Measurements from ENCODE around the gene ARFGAP1.

DNA sequence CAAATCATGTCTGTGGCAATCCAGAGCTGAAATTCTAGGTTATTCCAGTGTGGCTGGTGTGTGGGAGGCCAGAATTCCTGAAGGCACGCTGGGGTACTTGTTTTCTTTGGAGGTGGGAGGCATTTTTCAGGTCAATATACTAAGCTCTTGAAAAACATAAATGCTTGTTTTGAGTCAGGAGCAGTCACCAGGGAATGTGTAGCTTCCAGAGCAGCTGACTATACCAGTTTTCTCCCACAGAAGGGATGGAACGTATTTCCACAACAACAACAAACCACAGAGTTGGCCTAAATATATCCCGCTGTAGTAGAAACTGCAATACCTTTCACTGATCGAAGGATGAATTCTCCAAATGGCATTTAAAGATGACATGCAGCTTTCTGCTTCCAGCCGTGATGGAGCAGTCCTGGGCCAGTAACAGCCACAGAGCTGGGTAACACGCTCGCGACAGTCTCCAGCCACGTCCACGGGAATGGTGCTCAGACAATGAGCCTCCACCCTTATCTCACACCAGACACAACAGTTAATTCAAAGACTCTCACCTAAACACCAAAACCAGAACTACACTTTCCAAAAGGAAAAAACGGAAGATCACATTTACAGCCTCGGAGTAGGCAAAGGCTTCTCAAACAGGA is 65.3 kb downstream of the ARFGAP1 start:
- TF ChIP-seq, protein P1, sequence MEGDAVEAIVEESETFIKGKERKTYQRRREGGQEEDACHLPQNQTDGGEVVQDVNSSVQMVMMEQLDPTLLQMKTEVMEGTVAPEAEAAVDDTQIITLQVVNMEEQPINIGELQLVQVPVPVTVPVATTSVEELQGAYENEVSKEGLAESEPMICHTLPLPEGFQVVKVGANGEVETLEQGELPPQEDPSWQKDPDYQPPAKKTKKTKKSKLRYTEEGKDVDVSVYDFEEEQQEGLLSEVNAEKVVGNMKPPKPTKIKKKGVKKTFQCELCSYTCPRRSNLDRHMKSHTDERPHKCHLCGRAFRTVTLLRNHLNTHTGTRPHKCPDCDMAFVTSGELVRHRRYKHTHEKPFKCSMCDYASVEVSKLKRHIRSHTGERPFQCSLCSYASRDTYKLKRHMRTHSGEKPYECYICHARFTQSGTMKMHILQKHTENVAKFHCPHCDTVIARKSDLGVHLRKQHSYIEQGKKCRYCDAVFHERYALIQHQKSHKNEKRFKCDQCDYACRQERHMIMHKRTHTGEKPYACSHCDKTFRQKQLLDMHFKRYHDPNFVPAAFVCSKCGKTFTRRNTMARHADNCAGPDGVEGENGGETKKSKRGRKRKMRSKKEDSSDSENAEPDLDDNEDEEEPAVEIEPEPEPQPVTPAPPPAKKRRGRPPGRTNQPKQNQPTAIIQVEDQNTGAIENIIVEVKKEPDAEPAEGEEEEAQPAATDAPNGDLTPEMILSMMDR (IDR thresholded peaks at IDR 0.05), result no peak
- TF ChIP-seq, protein P2, sequence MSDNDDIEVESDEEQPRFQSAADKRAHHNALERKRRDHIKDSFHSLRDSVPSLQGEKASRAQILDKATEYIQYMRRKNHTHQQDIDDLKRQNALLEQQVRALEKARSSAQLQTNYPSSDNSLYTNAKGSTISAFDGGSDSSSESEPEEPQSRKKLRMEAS (CRISPR knock-in tag; IDR thresholded peaks at IDR 0.05), result no peak
- TF ChIP-seq SMAD4 (CRISPR knock-in tag; IDR thresholded peaks at IDR 0.05), result no peak
- no peak for TF ChIP-seq FOXK1 (CRISPR knock-in tag; IDR thresholded peaks at IDR 0.05)
- TF ChIP-seq JUN (CRISPR knock-in tag; IDR thresholded peaks at IDR 0.05), result no peak
- TF ChIP-seq, protein P3, sequence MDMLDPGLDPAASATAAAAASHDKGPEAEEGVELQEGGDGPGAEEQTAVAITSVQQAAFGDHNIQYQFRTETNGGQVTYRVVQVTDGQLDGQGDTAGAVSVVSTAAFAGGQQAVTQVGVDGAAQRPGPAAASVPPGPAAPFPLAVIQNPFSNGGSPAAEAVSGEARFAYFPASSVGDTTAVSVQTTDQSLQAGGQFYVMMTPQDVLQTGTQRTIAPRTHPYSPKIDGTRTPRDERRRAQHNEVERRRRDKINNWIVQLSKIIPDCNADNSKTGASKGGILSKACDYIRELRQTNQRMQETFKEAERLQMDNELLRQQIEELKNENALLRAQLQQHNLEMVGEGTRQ (CRISPR knock-in tag; IDR thresholded peaks at IDR 0.05), result no peak
- no peak for TF ChIP-seq TCF7 (CRISPR knock-in tag; IDR thresholded peaks at IDR 0.05; ENCODE audit: low read depth)
